GM21423 (cell line): ENCODE data around the gene COL25A1.

Experiments
- ATAC-seq: cut with Tn5 transposase; IDR thresholded peaks from one replicate; pipeline ENCODE4 v1.9.1; 2021; ENCODE audit warnings: mild to moderate bottlenecking, moderate library complexity; ENCODE audit not compliant: unreplicated experiment

The COL25A1 gene

GRCh38 chr4:109216085-109216696 lies 86.3 kb downstream of the COL25A1 start:
- no peak for ATAC-seq

- ATAC-seq = no peak
These were observed 87.0 kb downstream of the COL25A1 start for GRCh38 chr4:109215506-109215905.

- no peak for ATAC-seq
These were observed 87.7 kb downstream of the COL25A1 start for GRCh38 chr4:109214622-109215301.

- ATAC-seq = no peak
These were observed 89.4 kb downstream of the COL25A1 start for GRCh38 chr4:109213056-109213455.

GRCh38 chr4:109211671-109212070 lies 90.8 kb downstream of the COL25A1 start:
- no peak for ATAC-seq

GRCh38 chr4:109209647-109210046 lies 92.8 kb downstream of the COL25A1 start:
- no peak for ATAC-seq

- no peak for ATAC-seq
These were observed 94.6 kb downstream of the COL25A1 start for GRCh38 chr4:109207898-109208297.

- no peak for ATAC-seq
These were observed 95.4 kb downstream of the COL25A1 start for GRCh38 chr4:109207061-109207460.

- ATAC-seq = no peak
These were observed 95.8 kb downstream of the COL25A1 start for GRCh38 chr4:109206620-109207019.

- ATAC-seq = no peak
These were observed 97.3 kb downstream of the COL25A1 start for GRCh38 chr4:109205186-109205585.

GRCh38 chr4:109199585-109199984 lies 102.9 kb downstream of the COL25A1 start:
- no peak for ATAC-seq

- ATAC-seq = no peak
These were observed 106.8 kb downstream of the COL25A1 start for GRCh38 chr4:109195646-109196045.

GRCh38 chr4:109191216-109191615 lies 111.2 kb downstream of the COL25A1 start:
- ATAC-seq = no peak

GRCh38 chr4:109186458-109186945 lies 116.0 kb downstream of the COL25A1 start:
- no peak for ATAC-seq

- ATAC-seq = no peak
These were observed 116.5 kb downstream of the COL25A1 start for GRCh38 chr4:109185951-109186350.

GRCh38 chr4:109185548-109185947 lies 116.9 kb downstream of the COL25A1 start:
- no peak for ATAC-seq

- ATAC-seq = no peak
These were observed 117.9 kb downstream of the COL25A1 start for GRCh38 chr4:109184491-109184961.

- ATAC-seq = no peak
These were observed 118.4 kb downstream of the COL25A1 start for GRCh38 chr4:109183931-109184490.

GRCh38 chr4:109182696-109183095 lies 119.8 kb downstream of the COL25A1 start:
- ATAC-seq = no peak

- ATAC-seq = no peak
These were observed 123.4 kb downstream of the COL25A1 start for GRCh38 chr4:109179061-109179460.

- no peak for ATAC-seq
These were observed 125.2 kb downstream of the COL25A1 start for GRCh38 chr4:109177096-109177810.
